HEK293 (cell line): ENCODE results near the gene COL18A1.

Source experiments
- CTCF ChIP-seq: fragments of 450-650 bp; formaldehyde crosslinking; IDR thresholded peaks from 2 replicates; pipeline ENCODE4 v1.5.1; 2016; ENCODE audit warnings: missing biosample characterization, missing genetic modification characterization
- GLIS2 ChIP-seq: fragments of 450-650 bp; formaldehyde crosslinking; IDR thresholded peaks from 2 replicates; pipeline ENCODE4 v1.5.1; 2016; ENCODE audit warnings: missing biosample characterization, missing genetic modification characterization
- KLF9 ChIP-seq: fragments of 450-650 bp; formaldehyde crosslinking; IDR thresholded peaks from 2 replicates; pipeline ENCODE4 v1.5.1; 2016; ENCODE audit warnings: missing biosample characterization, missing genetic modification characterization, low read depth
- YY1 ChIP-seq: fragments of 450-650 bp; formaldehyde crosslinking; IDR thresholded peaks from 2 replicates; pipeline ENCODE4 v1.5.1; 2018; ENCODE audit warnings: missing biosample characterization, missing genetic modification characterization
- ZBTB49 ChIP-seq: fragments of 450-650 bp; formaldehyde crosslinking; IDR thresholded peaks from 2 replicates; pipeline ENCODE4 v1.5.1; 2016; ENCODE audit warnings: missing biosample characterization, missing genetic modification characterization, low read depth
- ZNF600 ChIP-seq: fragments of 450-650 bp; formaldehyde crosslinking; IDR thresholded peaks from 2 replicates; pipeline ENCODE4 v1.5.1; 2016; ENCODE audit warnings: missing biosample characterization, missing genetic modification characterization

DNA sequence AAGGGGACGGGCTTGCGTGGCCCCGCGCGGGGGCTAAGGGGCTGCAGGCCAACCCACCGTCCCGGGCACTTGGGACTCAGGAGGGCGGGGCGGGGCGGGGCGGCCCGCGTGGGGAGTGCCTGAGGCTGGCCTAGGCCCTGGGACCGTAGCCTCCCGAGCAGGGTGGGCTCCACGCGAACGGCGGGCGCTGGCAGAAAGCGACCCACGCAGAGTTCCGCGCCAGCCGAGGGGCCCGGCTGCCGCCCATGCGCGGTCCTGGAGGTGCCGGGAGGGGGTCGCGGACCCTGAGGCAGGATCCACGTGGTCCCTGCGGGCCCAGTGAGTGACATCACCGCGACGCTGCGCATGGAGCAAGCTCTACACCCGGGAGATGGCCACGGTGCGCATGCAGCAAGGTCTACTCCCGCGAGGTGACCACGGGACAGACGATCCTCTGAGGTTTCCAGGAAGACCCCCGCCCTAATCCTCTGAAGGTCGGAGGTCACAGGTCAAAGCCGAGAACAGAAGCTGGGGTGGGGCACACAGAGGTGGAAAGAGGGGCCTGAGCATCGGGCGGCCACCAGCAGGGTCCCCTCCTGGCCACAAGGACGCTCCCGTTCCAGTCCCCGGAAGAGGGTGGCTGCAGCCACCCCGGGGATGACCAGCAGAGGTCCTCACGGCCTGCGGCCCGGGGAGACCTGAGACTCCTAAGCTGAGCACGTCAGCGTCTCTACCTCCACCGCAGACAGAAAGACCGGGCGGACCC lies 150.8 kb downstream of the COL18A1 start:
- TF ChIP-seq ZBTB49 (no peak), YY1 (tag by site-specific recombination) (peak; percentile 47; the same call in 1 of the 2 replicates), CTCF (tag by site-specific recombination) (peak; percentile 99), KLF9 (tag by site-specific recombination) (peak; percentile 81), GLIS2 (tag by site-specific recombination) (peak; percentile 95), ZNF600 (tag by site-specific recombination) (peak; percentile 54; the same call in 1 of the 2 replicates)
